Activated naive CD8-positive, alpha-beta T cell treated with anti-CD3 and anti-CD28 coated beads, Interleukin-2, amount 10 ng/mL, durations not matched to agents 7 days and 5 days (primary cell): ENCODE measurements around the gene ASB3. TPM values are rescaled to one million over a fixed set of nuclear protein-coding genes. Genes with fewer than 3 reads are reported as not detected.

Experiments used
- ATAC-seq: fragments of 150-1000 bp; cut with Tn5 transposase; one replicate; pipeline ENCODE4 v1.10.0; 2021; ENCODE audit warnings: low read depth, moderate library complexity
- POLR2A ChIA-PET: fragments of 350-600 bp; sonication (Branson Sonifier 250); formaldehyde crosslinking; loops from one replicate; lab custom pipeline; 2021; ENCODE audit warnings: antibody characterized with exemption; lab: Charles Lee
- DNase-seq: peaks from one replicate; pipeline ENCODE4 v3.0.0; 2021
- H3K27ac Mint-ChIP-seq: one replicate; pipeline ENCODE4 v1.8.0; 2022; ENCODE audit warnings: mild to moderate bottlenecking, mixed read lengths
- H3K27me3 Mint-ChIP-seq: one replicate; pipeline ENCODE4 v1.8.0; 2022; ENCODE audit warnings: mild to moderate bottlenecking, moderate library complexity, mixed read lengths
- H3K36me3 Mint-ChIP-seq: one replicate; pipeline ENCODE4 v1.8.0; 2021; ENCODE audit warnings: mild to moderate bottlenecking, mixed read lengths
- H3K4me1 Mint-ChIP-seq: one replicate; pipeline ENCODE4 v1.8.0; 2021; ENCODE audit warnings: mixed read lengths
- H3K4me3 Mint-ChIP-seq: one replicate; pipeline ENCODE4 v1.8.0; 2022; ENCODE audit warnings: mild to moderate bottlenecking, moderate library complexity, mixed read lengths
- H3K9me3 Mint-ChIP-seq: one replicate; pipeline ENCODE4 v1.8.0; 2021; ENCODE audit warnings: mixed read lengths
- total RNA-seq, 2 experiments: library from RNA; stranded (reverse); gene quantifications; one replicate each; pipeline ENCODE4 v1.2.3, GENCODE V29; 2021

The ASB3 gene
- total RNA-seq, 2 experiments from 2014 or later, result 29.8 to 32.1 TPM

GRCh38 chr2:53622141-53622540 lies 164.6 kb downstream of the ASB3 start:
- Mint-ChIP-seq H3K4me1 (no peaks in the 10 kb centered on the region), H3K36me3 (no peaks in the 10 kb centered on the region), H3K27me3 (peaks cover 2% of the 10 kb centered on the region), H3K9me3 (peaks cover 2% of the 10 kb centered on the region), H3K4me3 (no peak overlapping the region), H3K27ac (no peak overlapping the region)
- DNase-seq, result no peak
- POLR2A ChIA-PET, result no interaction called here
- no peak for ATAC-seq

- Mint-ChIP-seq H3K4me1 (no peaks in the 10 kb centered on the region), H3K27me3 (peaks cover 2% of the 10 kb centered on the region), H3K27ac (no peak overlapping the region), H3K9me3 (peaks cover 2% of the 10 kb centered on the region), H3K36me3 (no peaks in the 10 kb centered on the region), H3K4me3 (no peak overlapping the region)
- ATAC-seq (no peak), DNase-seq (no peak)
- POLR2A ChIA-PET, result no interaction called here
These were observed 165.8 kb downstream of the ASB3 start for GRCh38 chr2:53620981-53621380.

Other genes starting within 250 kb of the ASB3 start
- 1 to 10 TPM; 5.5 to 7.3 TPM for gene CHAC2, start 19.1 kb downstream of the ASB3 start, total RNA-seq
- 10 to 100 TPM; 22.2 to 22.8 TPM for gene ERLEC1, start 91 bp upstream of the ASB3 start, total RNA-seq
- 1 to 10 TPM; 2.9 to 3.3 TPM for gene GPR75, start 73.0 kb upstream of the ASB3 start, total RNA-seq
- gene PSME4, start 184.0 kb upstream of the ASB3 start, total RNA-seq, result 10 to 100 TPM; 52.6 to 54.2 TPM